Stimulated activated CD8-positive, alpha-beta memory T cell treated with anti-CD3 and anti-CD28 coated beads, Interleukin-4, amount 100 ng/mL, for 24 hours (primary cell): ENCODE measurements around the gene SYCP3.
A peak's percentile ranks its signal among the peaks of the same experiment; 100 is the strongest.
"Not testable (repeated sequence)": the region's sequence is repeated elsewhere in the genome, so short reads cannot be mapped to it uniquely, and the experiment has no call there.

Experiments
- DNase-seq: peaks from one replicate; pipeline ENCODE4 v3.0.0-alpha.2; 2020; ENCODE audit warnings: low read depth

The SYCP3 gene

GRCh38 chr12:101713059-101713682 is 26.1 kb downstream of the SYCP3 start:
- DNase-seq: no peak

DNA sequence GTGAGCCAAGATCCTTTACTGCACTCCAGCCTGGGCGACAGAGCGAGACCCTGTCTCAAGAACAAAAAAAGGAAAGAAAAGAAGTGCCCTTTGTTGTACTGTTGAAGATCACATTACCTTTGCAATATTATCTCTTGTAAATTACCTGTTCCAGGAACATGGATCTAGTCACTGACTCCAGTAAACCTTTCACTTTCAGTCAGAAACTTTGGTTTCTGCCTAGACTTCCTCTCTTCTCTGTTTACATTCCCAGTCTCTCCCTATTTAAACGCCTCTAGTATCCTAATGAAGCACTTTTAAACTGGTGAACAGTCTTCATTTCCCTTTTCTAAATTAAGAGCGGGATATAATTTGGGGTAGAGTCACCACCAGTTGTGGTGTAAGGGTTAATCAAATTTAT is 29.0 kb downstream of the SYCP3 start:
- no peak for DNase-seq

- no peak for DNase-seq
These were observed 32.0 kb downstream of the SYCP3 start for GRCh38 chr12:101707131-101707782.

GRCh38 chr12:101706403-101706802 is 32.9 kb downstream of the SYCP3 start:
- no peak for DNase-seq

DNA sequence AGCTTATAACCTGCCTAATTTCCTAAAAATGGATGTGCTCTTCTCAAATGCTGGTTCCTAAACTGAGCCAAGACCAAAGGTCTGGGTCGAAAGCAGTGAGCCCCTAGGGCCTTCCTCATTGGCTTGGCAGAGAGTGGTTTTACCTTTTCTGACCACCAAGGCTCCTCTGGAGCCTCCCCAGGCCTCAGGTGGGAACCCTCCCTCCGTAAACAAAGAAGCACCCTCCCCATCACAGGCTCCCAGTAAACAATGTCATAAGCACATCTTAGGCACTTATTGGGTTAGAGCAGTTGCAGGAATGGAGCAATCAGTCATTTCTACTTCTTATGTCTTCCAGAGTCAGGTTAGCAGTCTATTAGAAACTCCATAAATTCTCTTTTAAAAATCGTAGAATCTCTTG is 35.8 kb downstream of the SYCP3 start:
- DNase-seq: no peak

- no peak for DNase-seq
These were observed 38.9 kb downstream of the SYCP3 start for GRCh38 chr12:101700299-101700820.

- no peak for DNase-seq
These were observed 40.4 kb downstream of the SYCP3 start for GRCh38 chr12:101698800-101699347.

- DNase-seq: no peak
These were observed 41.1 kb downstream of the SYCP3 start for GRCh38 chr12:101697930-101698799.

GRCh38 chr12:101697197-101697929 is 41.9 kb downstream of the SYCP3 start, which contains the start of gene CHPT1:
Gene CHPT1, plus strand, starts transcription at chr12:101697640. Its CDS starts 222 bp downstream, at chr12:101697862.
- DNase-seq: peak; percentile 52

DNA sequence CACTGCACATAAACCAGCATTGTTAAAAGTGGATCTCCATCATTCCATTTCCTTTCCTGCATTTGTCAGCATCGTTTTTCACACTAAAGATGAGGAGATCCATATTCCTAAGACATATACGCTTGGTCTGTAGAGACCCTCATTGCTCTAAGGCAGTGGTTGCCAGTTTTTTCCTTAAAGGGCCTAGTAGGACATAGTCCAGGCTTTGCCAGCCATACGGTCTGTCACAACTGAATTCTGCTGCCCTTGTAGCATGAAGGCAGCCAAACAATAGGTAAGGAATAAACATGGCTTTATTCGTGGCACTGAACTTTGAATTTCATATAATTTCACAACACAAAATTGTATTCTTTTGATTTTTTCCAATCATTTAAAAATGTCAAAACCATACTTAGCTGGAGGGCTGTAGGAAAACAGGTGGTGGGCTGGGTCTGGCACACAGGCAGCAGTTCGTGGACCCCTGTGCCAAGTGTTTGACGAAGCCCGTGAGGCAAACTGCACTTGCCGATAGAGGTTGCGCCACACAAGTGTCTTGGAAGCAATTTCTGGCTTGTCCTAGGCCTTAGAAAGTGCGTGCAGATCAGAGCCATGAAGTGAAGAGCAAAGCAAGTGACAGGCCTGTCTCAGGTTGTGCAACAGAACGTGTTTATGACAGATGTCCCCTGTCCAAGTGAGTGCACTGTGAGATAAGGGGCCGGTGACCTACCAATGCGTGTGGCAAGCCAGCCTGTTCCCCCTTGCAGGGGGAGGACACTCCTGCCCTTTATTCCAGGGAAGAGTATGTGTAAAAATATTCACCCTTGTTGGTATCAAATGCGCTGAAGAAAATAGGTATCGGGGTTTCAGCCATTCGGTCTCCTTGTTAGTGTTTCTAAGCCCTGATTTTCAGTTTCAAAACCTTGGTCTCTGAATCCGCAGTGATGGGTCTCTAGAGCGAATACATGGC is 42.7 kb downstream of the SYCP3 start:
- DNase-seq: no peak

DNA sequence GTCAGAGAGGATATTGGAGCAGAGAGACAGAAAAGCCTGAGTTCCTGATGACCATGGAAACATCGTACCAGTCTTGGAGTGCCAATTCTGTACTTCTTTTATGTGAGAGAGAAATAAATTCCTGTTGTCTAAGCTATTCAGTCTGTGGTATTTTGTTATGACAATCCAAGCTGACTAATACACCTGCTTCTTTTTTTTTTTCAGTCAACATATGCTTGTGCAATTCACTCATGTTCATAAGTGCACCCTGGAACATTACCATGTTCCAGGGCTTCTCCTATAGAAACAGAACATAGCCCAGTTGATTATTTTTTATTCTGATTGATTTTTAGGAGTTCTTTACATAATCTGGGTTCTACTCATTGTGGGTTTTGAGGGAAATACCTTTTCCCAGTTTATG is 43.6 kb downstream of the SYCP3 start:
- DNase-seq: no peak

GRCh38 chr12:101694986-101695385 is 44.3 kb downstream of the SYCP3 start:
- DNase-seq: no peak

DNA sequence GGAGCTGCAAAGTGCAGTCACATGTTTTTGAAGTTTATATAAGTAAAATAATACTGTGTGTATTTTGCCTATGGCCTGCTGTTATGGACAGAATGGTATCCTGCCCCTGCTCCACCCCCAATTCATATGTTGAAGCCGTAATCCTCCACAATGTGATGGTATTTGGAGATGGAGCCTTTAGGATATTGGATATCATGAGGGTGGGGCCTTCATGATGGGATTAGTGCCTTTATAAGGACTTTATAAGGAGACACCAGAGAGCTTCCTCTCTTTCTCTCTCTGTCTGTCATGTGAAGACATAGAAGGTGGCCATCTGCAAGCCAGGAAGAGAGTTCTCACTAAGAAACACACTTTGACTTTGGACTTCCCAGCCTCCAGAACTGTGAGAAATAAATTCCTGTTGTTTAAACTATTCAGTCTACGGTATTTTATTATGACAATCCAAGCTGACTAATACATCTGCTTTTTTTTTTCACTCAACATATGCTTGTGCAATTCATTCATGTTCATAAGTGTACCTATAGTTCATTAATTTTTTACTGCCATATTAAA is 44.9 kb downstream of the SYCP3 start:
- no peak for DNase-seq

DNA sequence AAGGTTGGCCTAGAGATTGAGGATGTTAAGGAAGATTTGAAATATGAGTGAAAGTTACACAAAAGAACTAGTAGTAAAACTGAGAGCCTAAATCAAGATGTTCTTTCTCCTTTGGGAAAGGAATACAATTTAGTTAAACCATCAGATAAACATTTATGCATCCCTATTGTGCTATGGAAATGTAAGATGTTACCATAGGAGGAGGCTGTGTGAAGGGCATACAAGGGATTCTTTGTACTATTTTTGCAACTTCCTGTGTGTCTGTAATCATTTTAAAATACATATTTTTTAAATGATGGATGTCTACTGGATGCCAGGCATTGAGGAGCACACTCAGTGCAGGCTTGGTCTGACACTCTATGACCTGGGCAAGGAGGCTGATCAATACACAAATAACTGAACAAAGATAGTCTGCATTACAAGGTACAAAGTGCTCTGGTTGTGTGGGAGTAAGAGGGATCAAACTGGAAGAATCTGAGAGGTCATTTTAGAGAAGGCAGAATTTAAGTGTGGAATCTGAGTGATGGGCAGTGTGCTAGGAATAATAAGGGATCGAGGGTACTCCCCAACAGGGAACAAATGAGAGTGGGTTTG is 47.7 kb downstream of the SYCP3 start:
- no peak for DNase-seq

DNA sequence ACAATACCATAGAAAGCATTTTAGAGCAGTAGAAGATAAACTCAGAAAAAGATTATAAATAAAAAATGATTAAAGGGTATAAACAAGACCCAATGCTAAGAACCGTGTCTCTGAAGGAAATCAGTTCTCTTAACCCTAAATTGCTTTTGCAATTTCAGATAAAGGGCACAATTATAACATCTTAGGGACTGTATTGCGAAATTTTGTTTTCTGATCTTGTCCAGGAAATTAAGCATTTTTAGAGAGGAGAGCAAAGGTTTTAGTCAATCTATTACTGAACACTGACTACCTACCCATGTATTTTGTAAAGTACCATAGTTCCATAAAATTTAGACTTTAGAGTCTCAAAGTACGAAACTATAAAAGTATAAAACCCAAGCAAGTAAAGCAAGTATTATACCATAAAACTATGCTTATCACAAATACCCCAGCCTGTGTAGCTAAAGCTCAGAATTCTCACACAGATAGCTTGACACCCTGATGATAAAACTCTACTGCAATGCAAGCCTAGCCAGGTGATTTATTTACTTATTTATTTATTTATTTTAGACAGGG is 48.6 kb downstream of the SYCP3 start:
- DNase-seq: no peak

DNA sequence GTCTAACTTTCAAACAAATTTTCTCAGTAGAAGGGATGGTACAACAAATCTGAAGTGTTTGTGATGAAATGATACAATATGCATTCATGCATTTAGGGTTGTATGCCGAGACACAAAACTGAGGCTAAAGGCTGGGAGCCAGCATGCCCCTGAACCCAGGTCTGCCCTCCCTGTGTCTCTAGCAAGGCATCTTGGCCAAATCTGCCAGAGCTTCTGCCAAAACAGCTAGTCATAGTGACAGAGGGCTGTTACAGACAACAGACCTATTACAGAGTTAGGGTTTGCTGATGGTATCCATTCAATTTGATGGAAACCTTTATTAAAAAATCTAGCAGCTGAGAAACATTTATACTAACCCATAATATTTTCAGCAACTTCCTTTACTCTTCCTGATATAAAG is 53.1 kb downstream of the SYCP3 start:
- no peak for DNase-seq

DNA sequence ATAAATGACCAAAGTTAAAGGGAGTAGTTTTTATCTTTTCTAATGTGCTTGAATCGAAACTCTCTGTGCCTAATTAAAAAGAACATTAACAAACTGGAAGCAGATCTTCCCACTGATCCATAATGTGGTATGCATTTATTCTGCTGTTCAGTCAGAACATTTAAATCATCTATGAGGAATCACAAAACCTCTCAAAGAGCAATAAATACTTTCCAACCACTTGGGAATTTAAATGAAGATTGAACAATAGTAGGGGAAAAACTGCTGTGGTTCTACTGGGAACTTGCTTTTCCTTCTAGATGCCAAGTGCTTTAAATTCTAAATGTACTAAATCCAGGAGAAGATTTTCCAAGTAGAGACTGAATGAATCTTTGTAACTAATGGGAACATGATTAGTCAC is 54.2 kb downstream of the SYCP3 start:
- DNase-seq: no peak

DNA sequence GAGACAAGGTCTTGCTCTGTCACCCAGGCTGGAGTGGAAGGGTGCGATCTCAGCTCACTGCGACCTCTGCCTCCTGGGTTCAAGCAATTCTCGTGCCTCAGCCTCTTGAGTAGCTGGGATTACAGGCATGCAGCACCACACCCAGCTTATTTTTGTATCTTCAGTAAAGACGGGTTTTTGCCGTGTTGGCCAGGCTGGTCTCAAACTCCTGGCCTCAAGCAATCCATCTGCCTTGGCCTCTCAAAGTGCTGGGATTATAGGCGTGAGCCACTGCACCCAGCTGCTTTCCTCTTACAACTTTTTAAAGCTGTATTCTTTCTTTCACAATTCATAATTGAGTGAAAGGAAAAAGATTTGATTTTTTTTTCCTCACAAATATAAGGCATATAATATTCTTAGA is 57.6 kb downstream of the SYCP3 start:
- not testable (repeated sequence) for DNase-seq

DNA sequence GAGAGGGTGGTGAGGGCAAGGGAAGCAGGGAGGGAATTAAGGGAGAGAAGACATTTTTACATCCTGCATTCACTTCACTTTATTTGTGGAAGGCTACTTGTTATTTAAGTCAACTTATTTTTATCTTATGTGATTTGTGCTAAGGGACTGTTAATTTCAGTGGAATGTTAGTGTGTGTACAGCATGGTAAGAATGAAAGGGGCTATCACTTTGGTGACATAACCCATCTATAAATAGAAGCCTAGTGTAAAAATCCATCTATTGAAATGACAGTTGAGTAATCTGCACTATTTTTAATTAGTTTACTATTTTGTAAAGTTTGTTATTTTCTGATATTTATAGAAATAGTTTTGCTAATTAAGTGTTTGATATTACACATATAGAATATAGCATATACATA is 58.6 kb downstream of the SYCP3 start:
- no peak for DNase-seq

DNA sequence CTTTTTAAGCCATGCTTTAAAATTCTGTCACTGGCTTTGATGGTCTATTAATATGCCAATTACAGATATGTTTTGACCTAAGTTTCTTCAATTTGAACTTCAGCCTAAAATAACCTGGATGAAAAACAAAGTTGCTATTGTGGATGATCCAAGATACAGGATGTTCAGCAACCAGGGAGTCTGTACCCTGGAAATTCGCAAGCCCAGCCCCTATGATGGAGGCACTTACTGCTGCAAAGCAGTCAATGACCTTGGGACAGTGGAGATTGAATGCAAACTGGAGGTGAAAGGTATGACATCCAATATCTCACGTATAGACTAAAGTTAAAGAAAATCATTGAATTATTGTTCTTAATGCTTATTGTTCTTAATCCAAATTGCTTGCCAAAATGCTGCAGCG is 59.0 kb downstream of the SYCP3 start:
- DNase-seq: no peak
